Progenitor cell of endocrine pancreas (in vitro differentiated cells): ENCODE data around the gene MAD1L1. TPM values are rescaled to one million over a fixed set of nuclear protein-coding genes. Genes with fewer than 3 reads are reported as not detected.
A peak's percentile ranks its signal among the peaks of the same experiment; 100 is the strongest.

Experiments used
- DNase-seq: peaks from one replicate; pipeline ENCODE4 v3.0.0; 2021; ENCODE audit warnings: low spot score; ENCODE audit not compliant: unreplicated experiment
- H3K27ac Mint-ChIP-seq: 2 replicates; pipeline ENCODE4 v1.8.0; 2021; ENCODE audit warnings: mild to moderate bottlenecking, moderate library complexity, mixed read lengths
- H3K27me3 Mint-ChIP-seq: 2 replicates; pipeline ENCODE4 v1.8.0; 2021; ENCODE audit warnings: mixed read lengths
- H3K36me3 Mint-ChIP-seq: 2 replicates; pipeline ENCODE4 v1.8.0; 2022; ENCODE audit warnings: mixed read lengths; ENCODE audit not compliant: insufficient read depth
- H3K4me1 Mint-ChIP-seq: 2 replicates; pipeline ENCODE4 v1.8.0; 2021; ENCODE audit warnings: low read depth, mixed read lengths
- H3K4me3 Mint-ChIP-seq: 2 replicates; pipeline ENCODE4 v1.8.0; 2021; ENCODE audit warnings: low read depth, mild to moderate bottlenecking, moderate library complexity, mixed read lengths
- H3K9me3 Mint-ChIP-seq: 2 replicates; pipeline ENCODE4 v1.8.0; 2021; ENCODE audit warnings: low read depth, mixed read lengths
- CTCF ChIP-seq: fragments of 200-600 bp; sonication (generic); IDR thresholded peaks from one replicate; pipeline ENCODE4 v1.5.0; 2021; ENCODE audit warnings: antibody characterized with exemption, mild to moderate bottlenecking; ENCODE audit not compliant: unreplicated experiment
- total RNA-seq: library from RNA; stranded (reverse); gene quantifications from 2 replicates; pipeline ENCODE4 v1.2.1, GENCODE V29; 2021

Gene MAD1L1
- total RNA-seq, 1 donor from 2014 or later = 49.8 TPM

GRCh38 chr7:2205036-2205780 is 27.5 kb downstream of the MAD1L1 start:
- no peaks in the 10 kb centered on the region for H3K27me3 Mint-ChIP-seq
- no peak overlapping the region for H3K27ac Mint-ChIP-seq
- peaks cover 20% of the 10 kb centered on the region for H3K36me3 Mint-ChIP-seq
- H3K9me3 Mint-ChIP-seq = no peaks in the 10 kb centered on the region
- H3K4me3 Mint-ChIP-seq = no peak overlapping the region
- DNase-seq = no peak
- TF ChIP-seq CTCF = no peak
- H3K4me1 Mint-ChIP-seq = no peaks in the 10 kb centered on the region

GRCh38 chr7:2204446-2204845 is 28.3 kb downstream of the MAD1L1 start:
- TF ChIP-seq CTCF = no peak
- Mint-ChIP-seq H3K27me3 (no peaks in the 10 kb centered on the region), H3K9me3 (no peaks in the 10 kb centered on the region), H3K4me1 (no peaks in the 10 kb centered on the region), H3K27ac (no peak overlapping the region), H3K4me3 (no peak overlapping the region), H3K36me3 (peaks cover 22% of the 10 kb centered on the region)
- no peak for DNase-seq

- peaks cover 22% of the 10 kb centered on the region for H3K36me3 Mint-ChIP-seq
- no peak for TF ChIP-seq CTCF
- no peak for DNase-seq
- no peaks in the 10 kb centered on the region for H3K4me1 Mint-ChIP-seq
- H3K4me3 Mint-ChIP-seq = no peak overlapping the region
- H3K27ac Mint-ChIP-seq = no peak overlapping the region
- H3K9me3 Mint-ChIP-seq = no peaks in the 10 kb centered on the region
- H3K27me3 Mint-ChIP-seq = no peaks in the 10 kb centered on the region
Observed at GRCh38 chr7:2203766-2204300, 28.9 kb downstream of the MAD1L1 start.

GRCh38 chr7:2202901-2203765 is 29.6 kb downstream of the MAD1L1 start:
- TF ChIP-seq CTCF = no peak
- Mint-ChIP-seq H3K27ac (no peak overlapping the region), H3K4me3 (no peak overlapping the region), H3K36me3 (peaks cover 21% of the 10 kb centered on the region), H3K27me3 (no peaks in the 10 kb centered on the region), H3K9me3 (no peaks in the 10 kb centered on the region), H3K4me1 (no peaks in the 10 kb centered on the region)
- no peak for DNase-seq

- Mint-ChIP-seq H3K9me3 (no peaks in the 10 kb centered on the region), H3K27me3 (no peaks in the 10 kb centered on the region), H3K4me1 (no peaks in the 10 kb centered on the region), H3K4me3 (no peak overlapping the region), H3K36me3 (peaks cover 18% of the 10 kb centered on the region), H3K27ac (peak overlapping the region; percentile 24)
- no peak for TF ChIP-seq CTCF
- DNase-seq = no peak
Observed at GRCh38 chr7:2202361-2202761, 30.4 kb downstream of the MAD1L1 start.
